ENCODE measurements around the gene LTO1.
"Not testable (repeated sequence)": the region's sequence is repeated elsewhere in the genome, so short reads cannot be mapped to it uniquely, and the experiment has no call there.

The LTO1 gene

DNA sequence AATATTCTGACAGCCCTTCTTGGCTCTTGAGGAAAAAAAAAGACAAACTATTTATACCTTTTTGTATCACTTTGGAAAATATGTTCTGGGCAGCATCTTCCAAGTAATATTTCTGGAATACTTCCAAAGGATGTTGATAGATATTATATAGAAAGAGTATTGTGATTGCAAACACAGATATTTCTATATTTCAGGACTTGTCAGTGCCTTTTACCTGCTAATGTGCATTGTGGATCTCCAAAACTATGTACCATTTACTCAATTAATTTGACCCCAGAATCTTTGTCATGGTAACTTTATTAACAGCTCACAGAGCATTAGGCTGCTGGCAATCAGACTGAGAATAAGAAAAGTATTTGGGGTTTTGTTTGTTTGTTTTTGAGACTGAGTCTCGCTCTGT, 50.9 kb downstream of the LTO1 start:
- no peaks in the 10 kb centered on the region for H3K4me1 ChIP-seq (ENCODE audit: control insufficient read depth in 1 of 2, insufficient read depth in 1 of 2, low read depth in 1 of 2, low read length in 1 of 2)
- H3K36me3 ChIP-seq = no peaks in the 10 kb centered on the region
- no peak overlapping the region for H3K27ac ChIP-seq
- TF ChIP-seq, protein P1, sequence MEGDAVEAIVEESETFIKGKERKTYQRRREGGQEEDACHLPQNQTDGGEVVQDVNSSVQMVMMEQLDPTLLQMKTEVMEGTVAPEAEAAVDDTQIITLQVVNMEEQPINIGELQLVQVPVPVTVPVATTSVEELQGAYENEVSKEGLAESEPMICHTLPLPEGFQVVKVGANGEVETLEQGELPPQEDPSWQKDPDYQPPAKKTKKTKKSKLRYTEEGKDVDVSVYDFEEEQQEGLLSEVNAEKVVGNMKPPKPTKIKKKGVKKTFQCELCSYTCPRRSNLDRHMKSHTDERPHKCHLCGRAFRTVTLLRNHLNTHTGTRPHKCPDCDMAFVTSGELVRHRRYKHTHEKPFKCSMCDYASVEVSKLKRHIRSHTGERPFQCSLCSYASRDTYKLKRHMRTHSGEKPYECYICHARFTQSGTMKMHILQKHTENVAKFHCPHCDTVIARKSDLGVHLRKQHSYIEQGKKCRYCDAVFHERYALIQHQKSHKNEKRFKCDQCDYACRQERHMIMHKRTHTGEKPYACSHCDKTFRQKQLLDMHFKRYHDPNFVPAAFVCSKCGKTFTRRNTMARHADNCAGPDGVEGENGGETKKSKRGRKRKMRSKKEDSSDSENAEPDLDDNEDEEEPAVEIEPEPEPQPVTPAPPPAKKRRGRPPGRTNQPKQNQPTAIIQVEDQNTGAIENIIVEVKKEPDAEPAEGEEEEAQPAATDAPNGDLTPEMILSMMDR (IDR thresholded peaks at IDR 0.05) = no peak
- no peak overlapping the region for H3K4me3 ChIP-seq (ENCODE audit: low read depth in 1 of 2, low read length in 1 of 2)
- peaks cover 51% of the 10 kb centered on the region for H3K27me3 ChIP-seq
- no peaks in the 10 kb centered on the region for H3K9me3 ChIP-seq

- not testable (repeated sequence) for H3K36me3 ChIP-seq; H3K4me3 ChIP-seq (ENCODE audit: low read depth in 1 of 2, low read length in 1 of 2); H3K9me3 ChIP-seq; H3K27ac ChIP-seq; H3K4me1 ChIP-seq (ENCODE audit: control insufficient read depth in 1 of 2, insufficient read depth in 1 of 2, low read depth in 1 of 2, low read length in 1 of 2)
- H3K27me3 ChIP-seq = peaks cover 65% of the 10 kb centered on the region
Measured at GRCh38 chr11:69622097-69622681, 53.0 kb downstream of the LTO1 start.

DNA sequence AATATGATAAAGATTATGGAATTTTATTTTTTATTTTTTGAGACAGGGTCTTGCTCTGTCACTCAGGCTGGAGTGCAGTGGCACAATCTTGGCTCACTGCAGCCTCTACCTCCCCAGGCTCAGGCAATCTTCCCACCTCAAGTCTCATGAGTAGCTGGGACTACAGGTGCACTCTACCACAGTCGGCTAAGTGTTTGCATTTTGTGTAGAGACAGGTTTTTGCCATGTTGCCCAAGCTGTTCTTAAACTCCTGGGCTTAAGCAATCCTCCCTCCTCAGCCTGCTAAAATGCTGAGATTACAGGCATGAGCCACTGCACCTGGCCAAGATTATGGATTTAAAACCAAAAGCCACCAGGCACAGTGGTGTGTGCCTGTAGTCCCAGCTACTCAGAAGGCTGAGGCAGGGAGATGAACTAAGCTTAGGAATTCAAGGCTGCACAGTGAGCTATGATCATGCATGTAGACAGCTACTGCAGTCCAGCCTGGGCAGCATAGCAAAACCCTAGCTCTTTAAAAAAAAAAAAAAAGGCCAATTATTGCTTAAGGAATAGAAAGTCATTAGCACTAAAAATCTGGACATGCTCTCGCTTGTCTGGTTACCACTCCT, 54.4 kb downstream of the LTO1 start:
- H3K27me3 ChIP-seq = peaks cover 58% of the 10 kb centered on the region
- TF ChIP-seq, protein P1 (IDR thresholded peaks at IDR 0.05) = no peak
- H3K27ac ChIP-seq = no peak overlapping the region
- no peaks in the 10 kb centered on the region for H3K9me3 ChIP-seq
- H3K36me3 ChIP-seq = no peaks in the 10 kb centered on the region
- no peaks in the 10 kb centered on the region for H3K4me1 ChIP-seq (ENCODE audit: control insufficient read depth in 1 of 2, insufficient read depth in 1 of 2, low read depth in 1 of 2, low read length in 1 of 2)
- no peak overlapping the region for H3K4me3 ChIP-seq (ENCODE audit: low read depth in 1 of 2, low read length in 1 of 2)

GRCh38 chr11:69618237-69618636, 56.9 kb downstream of the LTO1 start:
- H3K4me3 ChIP-seq (ENCODE audit: low read depth in 1 of 2, low read length in 1 of 2) = no peak overlapping the region
- TF ChIP-seq, protein P1 (IDR thresholded peaks at IDR 0.05) = no peak
- no peaks in the 10 kb centered on the region for H3K4me1 ChIP-seq (ENCODE audit: control insufficient read depth in 1 of 2, insufficient read depth in 1 of 2, low read depth in 1 of 2, low read length in 1 of 2)
- no peaks in the 10 kb centered on the region for H3K9me3 ChIP-seq
- no peaks in the 10 kb centered on the region for H3K36me3 ChIP-seq
- H3K27me3 ChIP-seq = peaks cover 35% of the 10 kb centered on the region
- no peak overlapping the region for H3K27ac ChIP-seq

DNA sequence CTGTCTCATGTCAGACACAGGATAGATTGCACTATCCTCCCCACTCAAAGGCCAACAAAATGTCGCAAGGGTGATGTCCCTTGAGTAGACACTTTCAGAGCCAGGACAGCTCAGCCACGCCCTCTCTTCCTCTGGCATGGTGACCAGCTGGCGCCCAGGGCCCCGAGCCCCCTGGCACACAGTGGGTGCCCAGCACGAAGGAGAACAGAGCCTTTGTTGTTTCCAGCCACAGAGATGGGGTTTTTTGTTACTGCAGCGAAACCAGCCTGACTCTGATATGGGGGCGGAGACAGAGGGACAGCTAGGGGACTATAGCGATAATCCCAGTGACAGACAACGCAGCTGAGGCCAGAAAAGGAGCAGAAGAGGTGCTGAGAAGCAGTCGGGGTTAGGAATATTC, 57.5 kb downstream of the LTO1 start:
- Histone ChIP-seq H3K4me3 (ENCODE audit: low read depth in 1 of 2, low read length in 1 of 2) (no peak overlapping the region), H3K9me3 (no peaks in the 10 kb centered on the region), H3K27ac (no peak overlapping the region), H3K36me3 (no peaks in the 10 kb centered on the region), H3K27me3 (peaks cover 35% of the 10 kb centered on the region), H3K4me1 (ENCODE audit: control insufficient read depth in 1 of 2, insufficient read depth in 1 of 2, low read depth in 1 of 2, low read length in 1 of 2) (no peaks in the 10 kb centered on the region)
- TF ChIP-seq, protein P1 (IDR thresholded peaks at IDR 0.05) = no peak

DNA sequence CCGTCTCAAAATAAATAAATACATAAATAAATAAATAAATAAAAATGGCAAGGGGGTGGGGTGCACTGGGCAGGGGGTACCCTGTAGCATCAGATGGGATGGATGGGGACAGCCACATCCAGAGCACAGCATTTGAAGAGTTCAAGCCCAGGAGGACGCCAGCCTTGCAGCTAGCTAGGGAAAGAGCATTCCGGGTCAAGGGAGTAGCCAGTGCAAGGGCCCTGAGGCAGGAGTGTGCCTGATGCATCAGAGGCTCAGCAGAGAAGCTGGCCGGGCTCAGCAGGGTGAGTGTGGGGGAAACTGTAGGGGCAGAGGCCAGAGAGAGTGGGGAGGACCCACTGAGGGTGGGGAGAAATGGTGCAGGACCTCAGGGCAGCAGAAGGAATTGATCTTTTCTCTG, 57.9 kb downstream of the LTO1 start:
- Histone ChIP-seq H3K4me1 (ENCODE audit: control insufficient read depth in 1 of 2, insufficient read depth in 1 of 2, low read depth in 1 of 2, low read length in 1 of 2) (no peaks in the 10 kb centered on the region), H3K27me3 (peaks cover 35% of the 10 kb centered on the region), H3K9me3 (no peaks in the 10 kb centered on the region), H3K36me3 (no peaks in the 10 kb centered on the region), H3K27ac (no peak overlapping the region), H3K4me3 (ENCODE audit: low read depth in 1 of 2, low read length in 1 of 2) (no peak overlapping the region)
- TF ChIP-seq, protein P1 (IDR thresholded peaks at IDR 0.05) = no peak

Data from neutrophil (primary cell).